Right atrium auricular region (tissue), 2 donors: ENCODE measurements around the gene TTC23. TPM values are rescaled to one million over a fixed set of nuclear protein-coding genes. Genes with fewer than 3 reads are reported as not detected.

Source experiments
- DNase-seq: peaks from one replicate; pipeline ENCODE4 v3.0.0-alpha.2; 2019; ENCODE audit warnings: low spot score
- H3K27ac ChIP-seq, 2 donors: fragments of 200-600 bp; sonication (generic); 1 replicate in 1 of 2; 2 replicates in 1 of 2; pipeline ENCODE4 v1.5.1; 2016 to 2019
- H3K27me3 ChIP-seq, 2 donors: fragments of 200-600 bp; sonication (generic); one replicate each; pipeline versions ENCODE4 v1.5.1 to v1.6.0; 2017 to 2019
- H3K36me3 ChIP-seq: fragments of 200-600 bp; sonication (generic); one replicate; pipeline ENCODE4 v1.5.1; 2016
- H3K4me1 ChIP-seq, 2 donors: fragments of 200-600 bp; sonication (generic); one replicate each; pipeline versions ENCODE4 v1.5.1 to v1.6.0; 2017 to 2019
- H3K4me3 ChIP-seq, 2 donors: fragments of 200-600 bp; sonication (generic); 1 replicate in 1 of 2; 2 replicates in 1 of 2; pipeline ENCODE4 v1.5.1; 2017 to 2019; ENCODE audit warnings: mild to moderate bottlenecking in 1 of 2, moderate library complexity in 1 of 2
- H3K9me3 ChIP-seq, 2 donors: fragments of 200-600 bp; sonication (generic); one replicate each; pipeline ENCODE4 v1.5.1; 2019
- CTCF ChIP-seq, 2 donors: fragments of 200-600 bp; sonication (generic); IDR thresholded peaks; one replicate each; pipeline ENCODE4 v1.5.1; 2019; ENCODE audit warnings: antibody characterized with exemption in 2 of 2
- total RNA-seq, 2 donors: library from RNA; depleted of rRNA; stranded (reverse); fragments of >200 nt; gene quantifications; one replicate each; pipeline ENCODE4 v1.1.0, GENCODE V29; 2016

Gene TTC23
- total RNA-seq, 2 donors from 2014 or later, result 13.6 to 14.6 TPM

- peaks cover 91% of the 10 kb centered on the region for H3K36me3 ChIP-seq
- no peak overlapping the region for H3K4me3 ChIP-seq
- no peak for TF ChIP-seq CTCF (IDR thresholded peaks at IDR 0.05)
- no peak overlapping the region for H3K27ac ChIP-seq
- H3K4me1 ChIP-seq, result peaks cover 0 to 36% of the 10 kb centered on the region in 2 donors
- no peaks in the 10 kb centered on the region for H3K9me3 ChIP-seq
- DNase-seq, result no peak
- no peaks in the 10 kb centered on the region for H3K27me3 ChIP-seq
These were observed 119.7 kb downstream of the TTC23 start for GRCh38 chr15:99129644-99130043.

- H3K9me3 ChIP-seq, result no peaks in the 10 kb centered on the region
- peaks cover 79% of the 10 kb centered on the region for H3K36me3 ChIP-seq
- no peak overlapping the region for H3K4me3 ChIP-seq
- no peaks in the 10 kb centered on the region for H3K27me3 ChIP-seq
- DNase-seq, result no peak
- H3K4me1 ChIP-seq, result peaks cover 0 to 37% of the 10 kb centered on the region in 2 donors
- no peak for TF ChIP-seq CTCF (IDR thresholded peaks at IDR 0.05)
- H3K27ac ChIP-seq, result no peak overlapping the region
These were observed 121.0 kb downstream of the TTC23 start for GRCh38 chr15:99128411-99128810.

- peaks cover 0 to 39% of the 10 kb centered on the region in 2 donors for H3K4me1 ChIP-seq
- H3K27me3 ChIP-seq, result no peaks in the 10 kb centered on the region
- DNase-seq, result no peak
- TF ChIP-seq CTCF (IDR thresholded peaks at IDR 0.05), result no peak
- no peak overlapping the region for H3K4me3 ChIP-seq
- no peaks in the 10 kb centered on the region for H3K9me3 ChIP-seq
- peaks cover 72% of the 10 kb centered on the region for H3K36me3 ChIP-seq
- H3K27ac ChIP-seq, result no peak overlapping the region
These were observed 121.6 kb downstream of the TTC23 start for GRCh38 chr15:99127773-99128172.

GRCh38 chr15:99126930-99127329, 122.5 kb downstream of the TTC23 start:
- peaks cover 64% of the 10 kb centered on the region for H3K36me3 ChIP-seq

GRCh38 chr15:99126131-99126588, 123.2 kb downstream of the TTC23 start:
- TF ChIP-seq CTCF (IDR thresholded peaks at IDR 0.05), result no peak
- H3K4me3 ChIP-seq, result no peak overlapping the region
- DNase-seq, result no peak
- peaks cover 56% of the 10 kb centered on the region for H3K36me3 ChIP-seq
- H3K4me1 ChIP-seq, result peaks cover 0 to 51% of the 10 kb centered on the region in 2 donors
- H3K27me3 ChIP-seq, result no peaks in the 10 kb centered on the region
- no peaks in the 10 kb centered on the region for H3K9me3 ChIP-seq
- H3K27ac ChIP-seq, result peak overlapping the region; percentile 87 to 93

More at GRCh38 chr15:99126930-99127329, 122.5 kb downstream of the TTC23 start:
- TF ChIP-seq CTCF (IDR thresholded peaks at IDR 0.05), result no peak
- Histone ChIP-seq H3K27me3 (no peaks in the 10 kb centered on the region), H3K27ac (peak overlapping the region; percentile 87 to 93), H3K4me1 (peaks cover 0 to 45% of the 10 kb centered on the region in 2 donors), H3K9me3 (no peaks in the 10 kb centered on the region), H3K4me3 (no peak overlapping the region)
- no peak for DNase-seq
